ENCODE data around the gene CDKN2A. TPM values are rescaled to one million over a fixed set of nuclear protein-coding genes. Genes with fewer than 3 reads are reported as not detected.

The CDKN2A gene
- total RNA-seq, 1 experiment from 2014 or later = 0.57 TPM

DNA sequence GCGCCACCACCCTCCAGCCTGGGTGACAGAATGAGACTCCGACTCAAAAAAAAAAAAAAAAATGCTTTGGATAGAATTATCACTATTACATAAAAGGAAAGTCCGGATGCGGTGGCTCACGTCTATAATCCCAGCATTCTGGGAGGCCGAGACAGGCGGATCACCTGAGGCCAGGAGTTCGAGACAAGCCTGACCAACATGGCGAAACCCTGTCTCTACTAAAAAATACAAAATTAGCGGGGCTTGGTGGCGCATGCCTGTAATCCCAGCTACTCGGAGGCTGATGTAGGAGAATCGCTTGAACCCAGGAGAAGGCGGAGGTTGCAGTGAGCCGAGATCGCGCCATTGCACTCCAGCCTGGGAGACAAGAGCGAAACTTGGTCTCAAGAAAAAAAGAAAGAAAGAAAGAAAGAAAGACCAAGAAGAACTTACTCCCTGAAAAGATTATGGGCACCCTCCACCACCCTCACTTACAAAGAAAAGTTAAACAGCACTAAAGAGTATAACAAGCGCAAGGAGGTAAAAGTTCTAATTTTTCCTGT lies 17.8 kb downstream of the CDKN2A start:
- no peaks in the 10 kb centered on the region for H3K36me3 Mint-ChIP-seq
- H3K9me3 Mint-ChIP-seq = no peaks in the 10 kb centered on the region
- H3K27me3 Mint-ChIP-seq (ENCODE audit: low read depth) = peaks cover 98% of the 10 kb centered on the region
- TF ChIP-seq, protein P1, sequence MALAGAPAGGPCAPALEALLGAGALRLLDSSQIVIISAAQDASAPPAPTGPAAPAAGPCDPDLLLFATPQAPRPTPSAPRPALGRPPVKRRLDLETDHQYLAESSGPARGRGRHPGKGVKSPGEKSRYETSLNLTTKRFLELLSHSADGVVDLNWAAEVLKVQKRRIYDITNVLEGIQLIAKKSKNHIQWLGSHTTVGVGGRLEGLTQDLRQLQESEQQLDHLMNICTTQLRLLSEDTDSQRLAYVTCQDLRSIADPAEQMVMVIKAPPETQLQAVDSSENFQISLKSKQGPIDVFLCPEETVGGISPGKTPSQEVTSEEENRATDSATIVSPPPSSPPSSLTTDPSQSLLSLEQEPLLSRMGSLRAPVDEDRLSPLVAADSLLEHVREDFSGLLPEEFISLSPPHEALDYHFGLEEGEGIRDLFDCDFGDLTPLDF (CRISPR knock-in tag; IDR thresholded peaks at IDR 0.05) = no peak
- TF ChIP-seq ELF4 (CRISPR knock-in tag; IDR thresholded peaks at IDR 0.05; ENCODE audit: low read depth) (no peak), ZNF317 (CRISPR knock-in tag; IDR thresholded peaks at IDR 0.05; ENCODE audit: borderline replicate concordance, low read depth) (no peak), MYBL2 (CRISPR knock-in tag; IDR thresholded peaks at IDR 0.05) (no peak), NFATC4 (CRISPR knock-in tag; IDR thresholded peaks at IDR 0.05) (no peak), GABPB1 (CRISPR knock-in tag; IDR thresholded peaks at IDR 0.05) (no peak), NFE2L1 (CRISPR knock-in tag; IDR thresholded peaks at IDR 0.05) (no peak), HMGA2 (CRISPR knock-in tag; IDR thresholded peaks at IDR 0.05) (no peak), MXD4 (CRISPR knock-in tag; IDR thresholded peaks at IDR 0.05; ENCODE audit: borderline replicate concordance) (no peak), TEAD4 (CRISPR knock-in tag; IDR thresholded peaks at IDR 0.05) (no peak), CREM (CRISPR knock-in tag; IDR thresholded peaks at IDR 0.05) (no peak), RELA (CRISPR knock-in tag; IDR thresholded peaks at IDR 0.05; ENCODE audit: borderline replicate concordance) (no peak), ESRRA (CRISPR knock-in tag; IDR thresholded peaks at IDR 0.05; ENCODE audit: borderline replicate concordance) (no peak), ZNF671 (CRISPR knock-in tag; IDR thresholded peaks at IDR 0.05) (no peak), ATF1 (CRISPR knock-in tag; IDR thresholded peaks at IDR 0.05) (no peak)
- TF ChIP-seq, protein P2, sequence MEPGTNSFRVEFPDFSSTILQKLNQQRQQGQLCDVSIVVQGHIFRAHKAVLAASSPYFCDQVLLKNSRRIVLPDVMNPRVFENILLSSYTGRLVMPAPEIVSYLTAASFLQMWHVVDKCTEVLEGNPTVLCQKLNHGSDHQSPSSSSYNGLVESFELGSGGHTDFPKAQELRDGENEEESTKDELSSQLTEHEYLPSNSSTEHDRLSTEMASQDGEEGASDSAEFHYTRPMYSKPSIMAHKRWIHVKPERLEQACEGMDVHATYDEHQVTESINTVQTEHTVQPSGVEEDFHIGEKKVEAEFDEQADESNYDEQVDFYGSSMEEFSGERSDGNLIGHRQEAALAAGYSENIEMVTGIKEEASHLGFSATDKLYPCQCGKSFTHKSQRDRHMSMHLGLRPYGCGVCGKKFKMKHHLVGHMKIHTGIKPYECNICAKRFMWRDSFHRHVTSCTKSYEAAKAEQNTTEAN (CRISPR knock-in tag; IDR thresholded peaks at IDR 0.05) = no peak
- TF ChIP-seq, protein P3, sequence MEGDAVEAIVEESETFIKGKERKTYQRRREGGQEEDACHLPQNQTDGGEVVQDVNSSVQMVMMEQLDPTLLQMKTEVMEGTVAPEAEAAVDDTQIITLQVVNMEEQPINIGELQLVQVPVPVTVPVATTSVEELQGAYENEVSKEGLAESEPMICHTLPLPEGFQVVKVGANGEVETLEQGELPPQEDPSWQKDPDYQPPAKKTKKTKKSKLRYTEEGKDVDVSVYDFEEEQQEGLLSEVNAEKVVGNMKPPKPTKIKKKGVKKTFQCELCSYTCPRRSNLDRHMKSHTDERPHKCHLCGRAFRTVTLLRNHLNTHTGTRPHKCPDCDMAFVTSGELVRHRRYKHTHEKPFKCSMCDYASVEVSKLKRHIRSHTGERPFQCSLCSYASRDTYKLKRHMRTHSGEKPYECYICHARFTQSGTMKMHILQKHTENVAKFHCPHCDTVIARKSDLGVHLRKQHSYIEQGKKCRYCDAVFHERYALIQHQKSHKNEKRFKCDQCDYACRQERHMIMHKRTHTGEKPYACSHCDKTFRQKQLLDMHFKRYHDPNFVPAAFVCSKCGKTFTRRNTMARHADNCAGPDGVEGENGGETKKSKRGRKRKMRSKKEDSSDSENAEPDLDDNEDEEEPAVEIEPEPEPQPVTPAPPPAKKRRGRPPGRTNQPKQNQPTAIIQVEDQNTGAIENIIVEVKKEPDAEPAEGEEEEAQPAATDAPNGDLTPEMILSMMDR (IDR thresholded peaks at IDR 0.05) = no peak
- TF ChIP-seq, protein P4, sequence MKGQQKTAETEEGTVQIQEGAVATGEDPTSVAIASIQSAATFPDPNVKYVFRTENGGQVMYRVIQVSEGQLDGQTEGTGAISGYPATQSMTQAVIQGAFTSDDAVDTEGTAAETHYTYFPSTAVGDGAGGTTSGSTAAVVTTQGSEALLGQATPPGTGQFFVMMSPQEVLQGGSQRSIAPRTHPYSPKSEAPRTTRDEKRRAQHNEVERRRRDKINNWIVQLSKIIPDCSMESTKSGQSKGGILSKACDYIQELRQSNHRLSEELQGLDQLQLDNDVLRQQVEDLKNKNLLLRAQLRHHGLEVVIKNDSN (CRISPR knock-in tag; IDR thresholded peaks at IDR 0.05) = no peak
- TF ChIP-seq, protein P5, sequence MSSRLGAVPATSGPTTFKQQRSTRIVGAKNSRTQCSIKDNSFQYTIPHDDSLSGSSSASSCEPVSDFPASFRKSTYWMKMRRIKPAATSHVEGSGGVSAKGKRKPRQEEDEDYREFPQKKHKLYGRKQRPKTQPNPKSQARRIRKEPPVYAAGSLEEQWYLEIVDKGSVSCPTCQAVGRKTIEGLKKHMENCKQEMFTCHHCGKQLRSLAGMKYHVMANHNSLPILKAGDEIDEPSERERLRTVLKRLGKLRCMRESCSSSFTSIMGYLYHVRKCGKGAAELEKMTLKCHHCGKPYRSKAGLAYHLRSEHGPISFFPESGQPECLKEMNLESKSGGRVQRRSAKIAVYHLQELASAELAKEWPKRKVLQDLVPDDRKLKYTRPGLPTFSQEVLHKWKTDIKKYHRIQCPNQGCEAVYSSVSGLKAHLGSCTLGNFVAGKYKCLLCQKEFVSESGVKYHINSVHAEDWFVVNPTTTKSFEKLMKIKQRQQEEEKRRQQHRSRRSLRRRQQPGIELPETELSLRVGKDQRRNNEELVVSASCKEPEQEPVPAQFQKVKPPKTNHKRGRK (CRISPR knock-in tag; IDR thresholded peaks at IDR 0.05; ENCODE audit: borderline replicate concordance) = no peak
- TF ChIP-seq, protein P6, sequence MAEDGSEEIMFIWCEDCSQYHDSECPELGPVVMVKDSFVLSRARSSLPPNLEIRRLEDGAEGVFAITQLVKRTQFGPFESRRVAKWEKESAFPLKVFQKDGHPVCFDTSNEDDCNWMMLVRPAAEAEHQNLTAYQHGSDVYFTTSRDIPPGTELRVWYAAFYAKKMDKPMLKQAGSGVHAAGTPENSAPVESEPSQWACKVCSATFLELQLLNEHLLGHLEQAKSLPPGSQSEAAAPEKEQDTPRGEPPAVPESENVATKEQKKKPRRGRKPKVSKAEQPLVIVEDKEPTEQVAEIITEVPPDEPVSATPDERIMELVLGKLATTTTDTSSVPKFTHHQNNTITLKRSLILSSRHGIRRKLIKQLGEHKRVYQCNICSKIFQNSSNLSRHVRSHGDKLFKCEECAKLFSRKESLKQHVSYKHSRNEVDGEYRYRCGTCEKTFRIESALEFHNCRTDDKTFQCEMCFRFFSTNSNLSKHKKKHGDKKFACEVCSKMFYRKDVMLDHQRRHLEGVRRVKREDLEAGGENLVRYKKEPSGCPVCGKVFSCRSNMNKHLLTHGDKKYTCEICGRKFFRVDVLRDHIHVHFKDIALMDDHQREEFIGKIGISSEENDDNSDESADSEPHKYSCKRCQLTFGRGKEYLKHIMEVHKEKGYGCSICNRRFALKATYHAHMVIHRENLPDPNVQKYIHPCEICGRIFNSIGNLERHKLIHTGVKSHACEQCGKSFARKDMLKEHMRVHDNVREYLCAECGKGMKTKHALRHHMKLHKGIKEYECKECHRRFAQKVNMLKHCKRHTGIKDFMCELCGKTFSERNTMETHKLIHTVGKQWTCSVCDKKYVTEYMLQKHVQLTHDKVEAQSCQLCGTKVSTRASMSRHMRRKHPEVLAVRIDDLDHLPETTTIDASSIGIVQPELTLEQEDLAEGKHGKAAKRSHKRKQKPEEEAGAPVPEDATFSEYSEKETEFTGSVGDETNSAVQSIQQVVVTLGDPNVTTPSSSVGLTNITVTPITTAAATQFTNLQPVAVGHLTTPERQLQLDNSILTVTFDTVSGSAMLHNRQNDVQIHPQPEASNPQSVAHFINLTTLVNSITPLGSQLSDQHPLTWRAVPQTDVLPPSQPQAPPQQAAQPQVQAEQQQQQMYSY (CRISPR knock-in tag; IDR thresholded peaks at IDR 0.05) = no peak
- DNase-seq (ENCODE audit: low spot score) (no peak), ATAC-seq (no peak)
- H3K4me3 Mint-ChIP-seq = no peak overlapping the region
- ChIA-PET POLR2A (no interaction called here), CTCF (interaction anchor here (1.8 kb wide), 1 partner anchor 32 kb away, joined by 4 read pairs; the partner anchor contains the start of gene CDKN2B)
- no peak overlapping the region for H3K27ac Mint-ChIP-seq
- peaks cover 14% of the 10 kb centered on the region for H3K4me1 Mint-ChIP-seq

All from WTC11 (cell line).